Measurements from ENCODE around the gene ADGRL3.
"Not testable (repeated sequence)": the region's sequence is repeated elsewhere in the genome, so short reads cannot be mapped to it uniquely, and the experiment has no call there.

ADGRL3 gene

GRCh38 chr4:61489927-61490326 is 289.8 kb downstream of the ADGRL3 start:
- TF ChIP-seq CTCF (conservative IDR thresholded peaks at IDR 0.05) (no peak), ZFX (IDR thresholded peaks at IDR 0.05) (no peak)
- no peak overlapping the region for H3K27ac ChIP-seq

GRCh38 chr4:61493041-61493440 is 292.9 kb downstream of the ADGRL3 start:
- H3K27ac ChIP-seq: no peak overlapping the region
- TF ChIP-seq CTCF (conservative IDR thresholded peaks at IDR 0.05) (no peak), ZFX (IDR thresholded peaks at IDR 0.05) (no peak)

- H3K27ac ChIP-seq: no peak overlapping the region
- TF ChIP-seq CTCF (conservative IDR thresholded peaks at IDR 0.05): no peak
- no peak for TF ChIP-seq ZFX (IDR thresholded peaks at IDR 0.05)
These were observed 293.3 kb downstream of the ADGRL3 start for GRCh38 chr4:61493470-61493869.

- peak; percentile 27 for TF ChIP-seq CTCF (conservative IDR thresholded peaks at IDR 0.05)
- TF ChIP-seq ZFX (IDR thresholded peaks at IDR 0.05): no peak
These were observed 300.8 kb downstream of the ADGRL3 start for GRCh38 chr4:61500883-61501282.

GRCh38 chr4:61501812-61502211 is 301.7 kb downstream of the ADGRL3 start:
- TF ChIP-seq CTCF (conservative IDR thresholded peaks at IDR 0.05): no peak
- TF ChIP-seq ZFX (IDR thresholded peaks at IDR 0.05): no peak
- H3K27ac ChIP-seq: no peak overlapping the region

More at GRCh38 chr4:61500883-61501282, 300.8 kb downstream of the ADGRL3 start:
- no peak overlapping the region for H3K27ac ChIP-seq

GRCh38 chr4:61505773-61506685 is 305.9 kb downstream of the ADGRL3 start:
- TF ChIP-seq CTCF (conservative IDR thresholded peaks at IDR 0.05): no peak
- TF ChIP-seq ZFX (IDR thresholded peaks at IDR 0.05): no peak
- H3K27ac ChIP-seq: no peak overlapping the region

GRCh38 chr4:61507091-61507490 is 307.0 kb downstream of the ADGRL3 start:
- TF ChIP-seq CTCF (conservative IDR thresholded peaks at IDR 0.05) (no peak), ZFX (IDR thresholded peaks at IDR 0.05) (no peak)
- no peak overlapping the region for H3K27ac ChIP-seq

- not testable (repeated sequence) for H3K27ac ChIP-seq
These were observed 309.7 kb downstream of the ADGRL3 start for GRCh38 chr4:61509721-61510241.
